Mesenchymal stem cell (in vitro differentiated cells and primary cell): ENCODE results near the gene FBXO42.
"Not testable (repeated sequence)": the region's sequence is repeated elsewhere in the genome, so short reads cannot be mapped to it uniquely, and the experiment has no call there.

ENCODE experiments used
- DNase-seq: peaks from one replicate; pipeline ENCODE4 v3.0.0-alpha.2; 2013
- H2AFZ ChIP-seq: one replicate; pipeline ENCODE4 v1.6.1; 2013; ENCODE audit warnings: low read depth, mild to moderate bottlenecking, control low read depth, inconsistent platforms, low read length, moderate library complexity
- H2AK5ac ChIP-seq: 2 replicates; pipeline ENCODE4 v1.6.1; 2013; ENCODE audit warnings: low read length, moderate library complexity, mild to moderate bottlenecking, inconsistent platforms; ENCODE audit not compliant: severe bottlenecking
- H2BK120ac ChIP-seq: one replicate; pipeline ENCODE4 v1.6.1; 2013; ENCODE audit warnings: low read depth, mild to moderate bottlenecking, inconsistent platforms, low read length, moderate library complexity
- H2BK12ac ChIP-seq, 2 experiments: one replicate each; pipeline ENCODE4 v1.6.1; 2013; ENCODE audit warnings: inconsistent platforms in 2 of 2, low read length in 2 of 2, mild to moderate bottlenecking in 2 of 2, moderate library complexity in 2 of 2, control low read depth in 1 of 2
- H2BK15ac ChIP-seq: one replicate; pipeline ENCODE4 v1.6.1; 2013; ENCODE audit warnings: mild to moderate bottlenecking, low read depth, inconsistent platforms; ENCODE audit not compliant: poor library complexity, severe bottlenecking
- H2BK5ac ChIP-seq: 2 replicates; pipeline ENCODE4 v1.6.1; 2013; ENCODE audit warnings: low read depth, mild to moderate bottlenecking, low read length, control low read depth, inconsistent platforms; ENCODE audit not compliant: poor library complexity, severe bottlenecking
- H3K14ac ChIP-seq, 2 experiments: one replicate each; pipeline ENCODE4 v1.6.1; 2013; ENCODE audit warnings: inconsistent platforms in 2 of 2, low read length in 2 of 2, control low read depth in 1 of 2, mild to moderate bottlenecking in 1 of 2, moderate library complexity in 1 of 2
- H3K18ac ChIP-seq, 2 experiments: one replicate each; pipeline ENCODE4 v1.6.1; 2013; ENCODE audit warnings: inconsistent platforms in 2 of 2, low read length in 2 of 2, control low read depth in 1 of 2, low read depth in 1 of 2, mild to moderate bottlenecking in 1 of 2
- H3K23ac ChIP-seq, 2 experiments: one replicate each; pipeline ENCODE4 v1.6.1; 2013; ENCODE audit warnings: inconsistent platforms in 2 of 2, low read length in 2 of 2, mild to moderate bottlenecking in 2 of 2, moderate library complexity in 2 of 2, control low read depth in 1 of 2
- H3K27ac ChIP-seq: 2 replicates; pipeline ENCODE4 v1.5.1; 2013; ENCODE audit warnings: mild to moderate bottlenecking, moderate library complexity, low read length, control low read depth, inconsistent platforms; ENCODE audit not compliant: poor library complexity, severe bottlenecking
- H3K27me3 ChIP-seq, 2 experiments: 2 replicates each; pipeline versions ENCODE4 v1.6.1 to v1.7.0; 2013; ENCODE audit warnings: low read length in 2 of 2, mild to moderate bottlenecking in 2 of 2, moderate library complexity in 2 of 2, control low read depth in 1 of 2, inconsistent platforms in 1 of 2; ENCODE audit not compliant: control insufficient read depth in 1 of 2, insufficient read depth in 1 of 2
- H3K36me3 ChIP-seq, 2 experiments: 2 replicates each; pipeline versions ENCODE4 v1.6.1 to v1.7.0; 2013; ENCODE audit warnings: low read length in 2 of 2, control low read depth in 1 of 2, inconsistent platforms in 1 of 2, low read depth in 1 of 2, mild to moderate bottlenecking in 1 of 2; ENCODE audit not compliant: insufficient read depth in 2 of 2, control insufficient read depth in 1 of 2
- H3K4ac ChIP-seq, 2 experiments: one replicate each; pipeline ENCODE4 v1.6.1; 2013; ENCODE audit warnings: inconsistent platforms in 2 of 2, low read length in 2 of 2, mild to moderate bottlenecking in 2 of 2, moderate library complexity in 2 of 2, control low read depth in 1 of 2, low read depth in 1 of 2
- H3K4me1 ChIP-seq: 2 replicates; pipeline ENCODE4 v1.6.1; 2013; ENCODE audit warnings: low read depth, low read length, control low read depth; ENCODE audit not compliant: control insufficient read depth, insufficient read depth
- H3K4me2 ChIP-seq: 2 replicates; pipeline ENCODE4 v1.6.1; 2013; ENCODE audit warnings: low read length, mild to moderate bottlenecking, inconsistent platforms; ENCODE audit not compliant: poor library complexity, severe bottlenecking
- H3K4me3 ChIP-seq, 2 experiments: 2 replicates each; pipeline versions ENCODE4 v1.5.1 to v1.7.0; 2013; ENCODE audit warnings: low read length in 2 of 2, mild to moderate bottlenecking in 2 of 2, control low read depth in 1 of 2, low read depth in 1 of 2; ENCODE audit not compliant: insufficient read depth in 1 of 2
- H3K79me1 ChIP-seq: replicated peaks from 2 replicates; pipeline ENCODE4 v1.6.1; 2013; ENCODE audit warnings: mild to moderate bottlenecking, control low read depth, low read length, inconsistent platforms; ENCODE audit not compliant: poor library complexity, severe bottlenecking
- H3K9ac ChIP-seq: 2 replicates; pipeline ENCODE4 v1.7.0; 2013; ENCODE audit warnings: mild to moderate bottlenecking, low read length, moderate library complexity
- H3K9me3 ChIP-seq: 2 replicates; pipeline ENCODE4 v1.7.0; 2013; ENCODE audit warnings: mild to moderate bottlenecking, low read length; ENCODE audit not compliant: control insufficient read depth
- H4K8ac ChIP-seq: one replicate; pipeline ENCODE4 v1.6.1; 2013; ENCODE audit warnings: inconsistent platforms, mild to moderate bottlenecking, low read length, moderate library complexity
- H4K91ac ChIP-seq: one replicate; pipeline ENCODE4 v1.6.1; 2013; ENCODE audit warnings: mild to moderate bottlenecking, low read length, inconsistent platforms
- WGBS: methylation state at CpG from one replicate; pipeline ENCODE4 v1.1.7; 2013; ENCODE audit warnings: mixed read lengths; 5-methylcytosine and 5-hydroxymethylcytosine counted together

The FBXO42 gene

DNA sequence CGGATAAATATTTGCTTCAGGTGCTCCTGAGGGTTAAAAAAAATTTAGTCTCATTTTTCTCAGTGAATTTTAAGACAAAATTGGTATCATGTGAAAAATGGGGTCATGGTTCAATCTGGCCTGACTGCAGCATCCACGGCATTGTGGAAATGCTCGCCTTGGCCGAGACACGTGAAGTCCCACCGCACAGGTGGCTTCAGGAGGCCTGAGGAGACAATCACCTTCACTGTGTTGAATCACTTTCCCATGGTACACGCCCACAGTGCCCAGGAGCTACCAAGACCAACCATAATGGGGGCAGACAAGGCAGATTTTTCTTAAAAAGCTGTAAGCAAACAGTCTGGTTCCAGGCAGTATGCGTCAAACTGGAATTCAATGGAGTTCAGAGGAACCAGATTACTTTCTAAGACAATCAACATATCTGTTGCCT, 104.3 kb downstream of the FBXO42 start:
- Histone ChIP-seq H3K23ac (no peak overlapping the region), H2AK5ac (no peak overlapping the region), H3K79me1 (peaks cover 14% of the 10 kb centered on the region), H2BK15ac (no peak overlapping the region), H3K9me3 (no peaks in the 10 kb centered on the region), H3K9ac (peak overlapping the region; percentile 36), H3K36me3 (peaks cover 33 to 37% of the 10 kb centered on the region in 2 experiments), H3K4me3 (no peak overlapping the region), H2BK120ac (no peak overlapping the region), H3K18ac (peak overlapping the region in 1 of 2 experiments; percentile 37), H3K4me2 (no peak overlapping the region), H3K4me1 (peaks cover 21% of the 10 kb centered on the region), H3K27me3 (no peaks in the 10 kb centered on the region), H4K8ac (no peak overlapping the region), H2BK12ac (no peak overlapping the region), H4K91ac (no peak overlapping the region), H3K14ac (no peak overlapping the region), H2AFZ (no peak overlapping the region), H3K27ac (no peak overlapping the region), H2BK5ac (no peak overlapping the region), H3K4ac (peak overlapping the region in 1 of 2 experiments; percentile 35)
- WGBS, result 98% methylated on average over 8 of the region's 8 CpGs
- no peak for DNase-seq

DNA sequence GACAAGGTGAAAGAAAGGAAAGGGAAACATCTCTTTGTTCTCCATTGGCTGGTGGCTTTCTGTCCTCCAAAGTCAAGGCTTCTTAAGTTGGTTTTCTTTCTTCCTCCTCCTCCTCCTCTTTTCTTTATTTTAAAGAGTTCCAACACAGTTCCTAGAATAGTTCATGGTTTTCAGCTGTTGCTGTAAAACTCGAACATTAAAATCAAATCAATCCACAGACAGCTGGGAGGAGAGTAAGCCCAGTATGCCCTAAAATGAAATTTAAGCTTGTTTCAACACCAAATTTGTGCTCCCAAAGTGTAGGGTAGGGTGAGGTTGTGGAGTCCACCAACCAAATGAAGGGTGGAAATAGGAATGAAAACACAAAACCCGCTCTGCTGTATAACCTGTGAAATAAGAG, 104.8 kb downstream of the FBXO42 start:
- H3K4me2 ChIP-seq, result no peak overlapping the region
- 96% methylated on average over 1 of the region's 2 CpGs for WGBS
- no peak overlapping the region for H2BK15ac ChIP-seq

DNA sequence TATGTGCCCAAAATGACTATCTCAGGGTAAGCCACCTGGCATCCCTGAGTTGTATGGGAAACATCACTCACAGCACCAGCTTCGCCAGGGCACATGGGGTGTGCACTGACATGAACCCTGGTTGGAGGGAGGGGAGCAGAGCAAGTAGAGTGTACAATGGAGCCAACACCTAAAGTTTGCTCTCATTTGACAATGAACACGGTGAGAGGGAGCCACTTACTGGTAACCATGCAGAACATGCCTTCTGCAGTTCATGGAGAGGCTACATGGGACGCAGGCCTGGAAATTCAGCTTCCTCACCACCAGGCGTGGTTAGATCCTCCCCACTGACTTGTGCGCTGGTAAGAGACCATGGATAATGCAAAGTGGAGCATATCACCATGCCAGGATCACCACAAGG, 105.3 kb downstream of the FBXO42 start:
- Histone ChIP-seq H2AFZ (no peak overlapping the region), H2AK5ac (no peak overlapping the region), H3K14ac (no peak overlapping the region), H4K91ac (no peak overlapping the region), H2BK5ac (no peak overlapping the region), H4K8ac (no peak overlapping the region), H3K4me1 (peaks cover 23% of the 10 kb centered on the region), H2BK15ac (no peak overlapping the region), H3K36me3 (peaks cover 26 to 30% of the 10 kb centered on the region in 2 experiments), H3K4ac (no peak overlapping the region), H2BK120ac (no peak overlapping the region), H3K27me3 (no peaks in the 10 kb centered on the region), H3K23ac (no peak overlapping the region), H3K18ac (no peak overlapping the region), H3K9ac (no peak overlapping the region), H2BK12ac (no peak overlapping the region), H3K4me3 (no peak overlapping the region), H3K79me1 (peaks cover 14% of the 10 kb centered on the region), H3K9me3 (no peaks in the 10 kb centered on the region), H3K27ac (no peak overlapping the region), H3K4me2 (no peak overlapping the region)
- 96% methylated on average over 5 of the region's 5 CpGs for WGBS
- no peak for DNase-seq

More for the DNA sequence above, 104.8 kb downstream of the FBXO42 start:
- Histone ChIP-seq H2BK12ac (no peak overlapping the region), H3K27ac (no peak overlapping the region), H3K14ac (no peak overlapping the region), H2BK120ac (no peak overlapping the region), H3K4me1 (peaks cover 21% of the 10 kb centered on the region), H3K23ac (no peak overlapping the region), H3K9me3 (no peaks in the 10 kb centered on the region), H3K18ac (no peak overlapping the region), H2BK5ac (no peak overlapping the region), H3K79me1 (peaks cover 14% of the 10 kb centered on the region), H2AK5ac (no peak overlapping the region), H3K27me3 (no peaks in the 10 kb centered on the region), H3K36me3 (peaks cover 31 to 33% of the 10 kb centered on the region in 2 experiments), H2AFZ (no peak overlapping the region), H3K4me3 (no peak overlapping the region), H4K8ac (no peak overlapping the region), H4K91ac (no peak overlapping the region), H3K9ac (no peak overlapping the region), H3K4ac (no peak overlapping the region)
- DNase-seq, result no peak

DNA sequence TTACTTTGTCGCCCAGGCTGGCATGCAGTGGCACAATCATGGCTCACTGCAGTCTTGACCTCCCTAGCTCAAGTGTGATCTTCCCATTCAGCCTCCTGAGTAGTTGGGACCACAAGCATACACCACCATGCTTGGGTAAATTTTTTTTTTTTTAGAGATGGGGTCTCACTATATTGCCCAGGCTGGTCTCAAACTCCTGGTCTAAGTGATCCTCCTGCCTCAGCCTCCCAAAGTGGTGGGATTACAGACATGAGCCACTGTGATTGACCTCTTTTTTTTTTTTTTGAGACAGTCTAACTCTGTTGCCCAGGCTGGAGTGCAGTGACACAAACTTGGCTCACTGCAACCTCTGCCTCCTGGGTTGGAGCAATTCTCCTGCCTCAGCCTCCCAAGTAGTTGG, 106.0 kb downstream of the FBXO42 start:
- H3K27me3 ChIP-seq, DNase-seq, H3K27ac ChIP-seq, H3K23ac ChIP-seq, H2AFZ ChIP-seq, H2AK5ac ChIP-seq, H3K9me3 ChIP-seq, H3K9ac ChIP-seq, H3K4me2 ChIP-seq, H2BK15ac ChIP-seq, H2BK12ac ChIP-seq, H3K4ac ChIP-seq, H4K8ac ChIP-seq, H3K4me3 ChIP-seq, H4K91ac ChIP-seq, H2BK5ac ChIP-seq, H3K18ac ChIP-seq, H2BK120ac ChIP-seq, H3K14ac ChIP-seq: not testable (repeated sequence)
- WGBS, result 100% methylated on average over 1 of the region's 1 CpG
- peaks cover 19 to 26% of the 10 kb centered on the region in 2 experiments for H3K36me3 ChIP-seq
- peaks cover 13% of the 10 kb centered on the region for H3K79me1 ChIP-seq
- H3K4me1 ChIP-seq, result peaks cover 23% of the 10 kb centered on the region
